Vagina (tissue), 2 donors: ENCODE measurements around the gene PTPRE.

Experiments
- CTCF ChIP-seq, 3 experiments: fragments of 450-650 bp in 2 of 3; fragments of 200-600 bp in 1 of 3; sonication (generic) in 1 of 3; IDR thresholded peaks; one replicate each; pipeline ENCODE4 v1.5.1; 2017 to 2019; ENCODE audit warnings: antibody characterized with exemption in 3 of 3, mild to moderate bottlenecking in 2 of 3, moderate library complexity in 2 of 3
- POLR2A ChIP-seq, 2 donors: fragments of 450-650 bp; IDR thresholded peaks; one replicate each; pipeline ENCODE4 v1.6.1; 2017; ENCODE audit warnings: antibody characterized with exemption in 2 of 2, mild to moderate bottlenecking in 2 of 2, moderate library complexity in 2 of 2

GRCh38 chr10:128009372-128010126 lies 102.6 kb downstream of the PTPRE start:
- no peak for TF ChIP-seq CTCF (IDR thresholded peaks at IDR 0.05)
- no peak for TF ChIP-seq POLR2A (IDR thresholded peaks at IDR 0.05)
